HUES6 (cell line): ENCODE data around the gene PCSK1.
"Not testable (repeated sequence)": the region's sequence is repeated elsewhere in the genome, so short reads cannot be mapped to it uniquely, and the experiment has no call there.

Experiments used
- H3K27ac ChIP-seq: 2 replicates; pipeline ENCODE4 v1.7.0; 2013; ENCODE audit warnings: low read depth, mild to moderate bottlenecking, low read length, inconsistent platforms
- H3K27me3 ChIP-seq: 2 replicates; pipeline ENCODE4 v1.6.1; 2013; ENCODE audit warnings: low read length; ENCODE audit not compliant: control insufficient read depth, insufficient read depth
- H3K36me3 ChIP-seq: 2 replicates; pipeline ENCODE4 v1.6.1; 2013; ENCODE audit warnings: low read length; ENCODE audit not compliant: control insufficient read depth, insufficient read depth
- H3K4me1 ChIP-seq: 2 replicates; pipeline ENCODE4 v1.6.1; 2013; ENCODE audit warnings: low read length; ENCODE audit not compliant: control insufficient read depth, insufficient read depth
- H3K4me3 ChIP-seq: 2 replicates; pipeline ENCODE4 v1.5.1; 2013; ENCODE audit warnings: low read depth, low read length
- H3K9ac ChIP-seq: one replicate; pipeline ENCODE4 v1.6.1; 2013; ENCODE audit warnings: mild to moderate bottlenecking, low read length
- H3K9me3 ChIP-seq: 2 replicates; pipeline ENCODE4 v1.6.1; 2013; ENCODE audit warnings: low read depth, low read length; ENCODE audit not compliant: control insufficient read depth, insufficient read depth

PCSK1 gene

DNA sequence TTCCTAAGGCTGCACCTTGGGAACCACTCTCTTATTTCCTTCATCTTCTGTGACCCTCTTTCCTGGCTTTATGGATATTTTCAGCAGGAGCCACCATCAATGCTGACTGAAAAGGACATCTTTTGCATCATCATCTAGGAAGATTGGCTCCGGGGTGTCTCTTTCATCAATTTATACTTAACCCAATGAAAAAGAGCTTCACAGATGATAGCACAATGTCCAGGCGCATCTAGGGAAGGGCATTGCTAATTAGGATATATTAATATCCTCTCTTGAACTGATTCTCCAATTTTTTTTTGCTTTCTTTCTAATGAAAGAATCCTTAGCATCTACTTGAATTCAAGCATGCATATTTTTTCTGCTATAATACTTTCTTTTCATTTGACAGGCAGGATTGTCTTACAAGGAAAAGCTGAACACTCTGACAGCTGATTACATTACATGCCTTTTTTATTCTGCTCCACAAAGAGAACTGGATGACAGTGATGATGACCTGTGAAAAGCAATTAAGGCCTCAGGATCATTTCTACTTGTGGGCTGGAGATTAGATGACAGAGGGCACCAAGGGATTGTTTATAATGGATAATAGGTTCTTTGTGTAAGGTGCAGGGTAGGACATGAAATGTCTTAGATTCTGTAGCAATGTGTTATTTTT is 60.2 kb downstream of the PCSK1 start:
- no peak overlapping the region for H3K27ac ChIP-seq
- no peak overlapping the region for H3K9ac ChIP-seq
- 0 out of 2 replicates have a peak, but pooled peaks cover 1% of the 10 kb centered on the region for H3K9me3 ChIP-seq
- H3K4me1 ChIP-seq = no peaks in the 10 kb centered on the region
- no peaks in the 10 kb centered on the region for H3K36me3 ChIP-seq
- H3K27me3 ChIP-seq = no peaks in the 10 kb centered on the region
- H3K4me3 ChIP-seq = no peak overlapping the region

- 0 out of 2 replicates have a peak, but pooled peaks cover 7% of the 10 kb centered on the region for H3K9me3 ChIP-seq
- H3K36me3 ChIP-seq = no peaks in the 10 kb centered on the region
- no peaks in the 10 kb centered on the region for H3K4me1 ChIP-seq
- H3K4me3 ChIP-seq = no peak overlapping the region
- H3K27me3 ChIP-seq = no peaks in the 10 kb centered on the region
- H3K27ac ChIP-seq = no peak overlapping the region
- H3K9ac ChIP-seq = no peak overlapping the region
These were observed 62.1 kb downstream of the PCSK1 start for GRCh38 chr5:96370976-96371375.

DNA sequence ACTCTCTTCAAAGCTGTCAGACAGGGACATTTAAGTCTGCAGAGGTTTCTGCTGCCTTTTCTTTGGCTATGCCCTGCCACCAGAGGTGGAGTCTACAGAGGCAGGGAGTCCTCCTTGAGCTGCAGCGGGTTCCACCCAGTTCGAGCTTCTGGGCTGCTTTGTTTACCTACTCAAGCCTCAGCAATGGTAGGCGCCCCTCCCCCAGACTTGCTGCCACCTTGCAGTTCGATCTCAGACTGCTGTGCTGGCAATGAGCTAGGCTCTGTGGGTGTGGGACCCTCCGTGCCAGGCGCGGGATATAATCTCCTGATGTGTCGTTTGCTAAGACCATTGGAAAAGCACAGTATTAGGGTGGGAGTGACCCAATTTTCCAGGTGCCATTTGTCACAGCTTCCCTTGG is 65.7 kb downstream of the PCSK1 start:
- H3K9me3 ChIP-seq, H3K4me1 ChIP-seq, H3K27ac ChIP-seq, H3K4me3 ChIP-seq, H3K36me3 ChIP-seq, H3K9ac ChIP-seq, H3K27me3 ChIP-seq: not testable (repeated sequence)

GRCh38 chr5:96354237-96354636 is 78.8 kb downstream of the PCSK1 start:
- Histone ChIP-seq H3K27ac (no peak overlapping the region), H3K9ac (no peak overlapping the region), H3K4me1 (no peaks in the 10 kb centered on the region), H3K4me3 (no peak overlapping the region), H3K9me3 (no peaks in the 10 kb centered on the region), H3K36me3 (no peaks in the 10 kb centered on the region), H3K27me3 (no peaks in the 10 kb centered on the region)

GRCh38 chr5:96353220-96353619 is 79.8 kb downstream of the PCSK1 start:
- Histone ChIP-seq H3K4me1 (no peaks in the 10 kb centered on the region), H3K27ac (no peak overlapping the region), H3K36me3 (no peaks in the 10 kb centered on the region), H3K9ac (no peak overlapping the region), H3K4me3 (no peak overlapping the region), H3K9me3 (no peaks in the 10 kb centered on the region), H3K27me3 (no peaks in the 10 kb centered on the region)

- H3K36me3 ChIP-seq = no peaks in the 10 kb centered on the region
- H3K27ac ChIP-seq = no peak overlapping the region
- H3K4me3 ChIP-seq = no peak overlapping the region
- H3K27me3 ChIP-seq = no peaks in the 10 kb centered on the region
- H3K9me3 ChIP-seq = no peaks in the 10 kb centered on the region
- H3K4me1 ChIP-seq = no peaks in the 10 kb centered on the region
- no peak overlapping the region for H3K9ac ChIP-seq
These were observed 82.4 kb downstream of the PCSK1 start for GRCh38 chr5:96350678-96351077.

DNA sequence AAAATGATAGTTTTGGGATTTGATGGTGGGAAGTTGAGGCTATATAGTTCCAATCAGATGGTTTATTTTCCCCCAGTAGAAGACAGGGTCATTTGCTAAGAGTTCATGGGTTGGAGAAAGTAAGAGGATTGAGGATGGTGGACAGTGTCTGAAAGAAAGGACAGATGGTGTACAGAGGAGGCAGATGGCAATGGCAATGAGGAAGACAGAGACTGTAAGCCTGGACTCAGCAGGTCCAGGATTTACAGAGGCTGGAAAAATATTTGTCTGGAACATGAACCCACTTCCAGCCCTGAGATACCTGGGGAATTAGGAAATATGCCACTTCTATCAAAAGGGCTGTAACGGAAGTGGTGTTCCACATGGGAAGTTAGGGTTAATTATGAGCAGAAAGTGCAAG is 84.5 kb downstream of the PCSK1 start:
- Histone ChIP-seq H3K4me3 (no peak overlapping the region), H3K36me3 (no peaks in the 10 kb centered on the region), H3K27me3 (no peaks in the 10 kb centered on the region), H3K9me3 (no peaks in the 10 kb centered on the region), H3K27ac (no peak overlapping the region), H3K4me1 (no peaks in the 10 kb centered on the region), H3K9ac (no peak overlapping the region)

DNA sequence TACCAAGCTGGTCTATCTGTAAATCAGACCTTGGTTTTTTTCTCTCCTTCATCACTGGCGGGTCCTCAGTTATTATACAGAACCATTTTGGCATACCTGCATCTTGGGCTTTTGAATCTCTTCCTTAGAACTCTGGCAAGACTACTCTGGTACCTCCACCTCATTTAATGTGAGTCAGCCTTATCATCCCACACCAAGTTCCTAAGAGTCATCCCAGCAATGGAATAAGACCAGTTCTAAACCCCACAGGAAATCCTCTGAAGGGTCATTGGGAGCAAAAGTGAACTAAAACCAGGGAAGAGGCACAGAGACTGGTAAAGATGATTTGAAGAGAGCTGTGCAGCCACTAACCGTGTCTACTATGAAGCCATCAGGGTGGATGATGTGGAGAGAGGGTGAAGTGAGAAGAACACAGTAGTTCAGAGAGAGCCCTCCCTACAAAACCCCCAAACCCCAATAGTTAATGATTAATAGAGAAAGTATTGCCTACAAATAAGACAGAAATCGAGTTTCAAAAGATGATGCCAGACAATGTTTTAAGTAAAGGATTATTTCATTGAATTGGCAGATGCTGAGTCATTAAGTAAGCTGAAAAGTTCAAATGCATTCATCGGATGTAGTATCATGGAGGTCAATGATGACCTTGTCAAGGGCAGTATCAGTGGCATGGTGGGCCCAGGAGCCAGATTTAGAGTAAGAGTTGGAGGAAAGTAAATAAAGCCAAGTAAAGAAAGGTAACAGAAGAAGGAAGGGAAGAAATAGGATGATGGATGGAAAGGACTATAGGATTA is 85.4 kb downstream of the PCSK1 start:
- Histone ChIP-seq H3K9ac (no peak overlapping the region), H3K27me3 (no peaks in the 10 kb centered on the region), H3K4me3 (no peak overlapping the region), H3K9me3 (no peaks in the 10 kb centered on the region), H3K4me1 (no peaks in the 10 kb centered on the region), H3K36me3 (no peaks in the 10 kb centered on the region), H3K27ac (no peak overlapping the region)

GRCh38 chr5:96344678-96345577 is 88.1 kb downstream of the PCSK1 start:
- no peak overlapping the region for H3K27ac ChIP-seq

GRCh38 chr5:96343094-96343493 is 90.0 kb downstream of the PCSK1 start:
- H3K4me1 ChIP-seq = no peaks in the 10 kb centered on the region
- no peaks in the 10 kb centered on the region for H3K27me3 ChIP-seq
- H3K9me3 ChIP-seq = no peaks in the 10 kb centered on the region
- no peaks in the 10 kb centered on the region for H3K36me3 ChIP-seq
- H3K4me3 ChIP-seq = no peak overlapping the region
- no peak overlapping the region for H3K9ac ChIP-seq
- H3K27ac ChIP-seq = no peak overlapping the region

More at GRCh38 chr5:96344678-96345577, 88.1 kb downstream of the PCSK1 start:
- Histone ChIP-seq H3K4me3 (no peak overlapping the region), H3K9me3 (no peaks in the 10 kb centered on the region), H3K4me1 (no peaks in the 10 kb centered on the region), H3K9ac (no peak overlapping the region), H3K27me3 (no peaks in the 10 kb centered on the region), H3K36me3 (no peaks in the 10 kb centered on the region)

- Histone ChIP-seq H3K4me1 (no peaks in the 10 kb centered on the region), H3K27ac (no peak overlapping the region), H3K9me3 (no peaks in the 10 kb centered on the region), H3K27me3 (no peaks in the 10 kb centered on the region), H3K9ac (no peak overlapping the region), H3K4me3 (no peak overlapping the region), H3K36me3 (no peaks in the 10 kb centered on the region)
These were observed 90.5 kb downstream of the PCSK1 start for GRCh38 chr5:96342581-96342980.
